Upper lobe of left lung (tissue), 4 donors: ENCODE measurements around the gene CCDC107.
A peak's percentile ranks its signal among the peaks of the same experiment; 100 is the strongest.

Experiments
- EP300 ChIP-seq, 4 donors: sonication (generic); formaldehyde crosslinking; IDR thresholded peaks; one replicate each; pipeline ENCODE4 v1.5.1; 2017; ENCODE audit warnings: antibody characterized with exemption in 4 of 4, control low read depth in 2 of 4
- POLR2A ChIP-seq, 4 donors: fragments of 450-650 bp; IDR thresholded peaks; one replicate each; pipeline ENCODE4 v1.5.1; 2016 to 2017; ENCODE audit warnings: antibody characterized with exemption in 4 of 4, mild to moderate bottlenecking in 2 of 4
- POLR2AphosphoS5 ChIP-seq, 2 donors: sonication (generic); formaldehyde crosslinking; IDR thresholded peaks; one replicate each; pipeline ENCODE4 v1.5.1; 2017; ENCODE audit warnings: antibody characterized with exemption in 2 of 2
- TF ChIP-seq, protein P1 (sequence below), 6 experiments: fragments of 450-650 bp in 4 of 6; fragments of 200-600 bp in 2 of 6; sonication (generic) in 2 of 6; IDR thresholded peaks; one replicate each; pipeline ENCODE4 v1.5.1; 2016 to 2019; ENCODE audit warnings: antibody characterized with exemption in 6 of 6

DNA sequence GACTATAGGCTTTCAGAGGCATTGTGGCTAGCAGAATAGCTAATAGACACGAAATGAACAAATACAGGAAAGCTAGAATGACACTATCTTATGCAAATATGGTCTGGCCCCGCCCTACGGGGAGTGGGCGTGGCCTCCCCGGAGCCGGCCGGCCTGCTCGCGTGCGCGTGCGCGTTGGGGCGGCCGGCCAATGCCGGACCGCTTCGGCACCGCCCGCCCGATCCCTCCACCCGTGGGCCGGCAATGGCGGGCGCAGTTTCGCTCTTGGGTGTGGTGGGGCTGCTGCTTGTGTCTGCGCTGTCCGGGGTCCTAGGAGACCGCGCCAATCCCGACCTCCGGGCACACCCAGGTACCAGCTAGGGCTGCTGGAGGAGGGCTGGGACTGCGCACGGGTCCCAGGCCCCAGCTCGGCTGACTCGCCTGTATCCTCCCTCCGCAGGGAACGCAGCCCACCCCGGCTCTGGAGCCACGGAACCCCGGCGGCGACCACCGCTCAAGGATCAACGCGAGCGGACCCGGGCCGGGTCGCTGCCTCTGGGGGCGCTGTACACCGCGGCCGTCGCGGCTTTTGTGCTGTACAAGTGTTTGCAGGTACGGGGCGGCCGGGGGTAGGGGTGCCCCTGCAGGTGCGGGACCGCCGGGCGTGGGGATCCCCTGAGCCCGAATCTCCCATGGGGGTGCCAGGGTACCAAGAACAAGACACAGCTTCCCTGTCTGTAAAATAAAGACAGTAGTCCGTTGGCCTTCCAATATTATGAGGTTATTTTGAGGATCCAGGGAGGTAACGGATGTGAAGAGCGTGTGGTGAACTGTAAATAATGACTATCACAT, at the start of gene CCDC107:
- TF ChIP-seq, protein P1, sequence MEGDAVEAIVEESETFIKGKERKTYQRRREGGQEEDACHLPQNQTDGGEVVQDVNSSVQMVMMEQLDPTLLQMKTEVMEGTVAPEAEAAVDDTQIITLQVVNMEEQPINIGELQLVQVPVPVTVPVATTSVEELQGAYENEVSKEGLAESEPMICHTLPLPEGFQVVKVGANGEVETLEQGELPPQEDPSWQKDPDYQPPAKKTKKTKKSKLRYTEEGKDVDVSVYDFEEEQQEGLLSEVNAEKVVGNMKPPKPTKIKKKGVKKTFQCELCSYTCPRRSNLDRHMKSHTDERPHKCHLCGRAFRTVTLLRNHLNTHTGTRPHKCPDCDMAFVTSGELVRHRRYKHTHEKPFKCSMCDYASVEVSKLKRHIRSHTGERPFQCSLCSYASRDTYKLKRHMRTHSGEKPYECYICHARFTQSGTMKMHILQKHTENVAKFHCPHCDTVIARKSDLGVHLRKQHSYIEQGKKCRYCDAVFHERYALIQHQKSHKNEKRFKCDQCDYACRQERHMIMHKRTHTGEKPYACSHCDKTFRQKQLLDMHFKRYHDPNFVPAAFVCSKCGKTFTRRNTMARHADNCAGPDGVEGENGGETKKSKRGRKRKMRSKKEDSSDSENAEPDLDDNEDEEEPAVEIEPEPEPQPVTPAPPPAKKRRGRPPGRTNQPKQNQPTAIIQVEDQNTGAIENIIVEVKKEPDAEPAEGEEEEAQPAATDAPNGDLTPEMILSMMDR (IDR thresholded peaks at IDR 0.05) = peak; percentile 46 to 86 (median 73)
- TF ChIP-seq POLR2A (IDR thresholded peaks at IDR 0.05) = peak in 3 of 4 donors; percentile 88 to 97 (median 94)
- TF ChIP-seq POLR2AphosphoS5 (IDR thresholded peaks at IDR 0.05) = peak; percentile 84 to 88
- peak in 1 of 4 donors; percentile 1 for TF ChIP-seq EP300 (IDR thresholded peaks at IDR 0.05)
